Suprapubic skin (tissue), 4 donors: ENCODE data around the gene ASB6.

ENCODE experiments used
- EP300 ChIP-seq: sonication (generic); formaldehyde crosslinking; IDR thresholded peaks from one replicate; pipeline ENCODE4 v1.6.1; 2017; ENCODE audit warnings: antibody characterized with exemption
- POLR2AphosphoS5 ChIP-seq, 3 donors: sonication (generic); formaldehyde crosslinking; IDR thresholded peaks; one replicate each; pipeline ENCODE4 v1.6.1; 2017; ENCODE audit warnings: antibody characterized with exemption in 3 of 3
- TF ChIP-seq, protein P1 (sequence below), 2 donors: fragments of 200-600 bp in 1 of 2; fragments of 450-650 bp in 1 of 2; sonication (generic) in 1 of 2; IDR thresholded peaks; one replicate each; pipeline ENCODE4 v1.5.1; 2016 to 2019; ENCODE audit warnings: antibody characterized with exemption in 2 of 2, mild to moderate bottlenecking in 1 of 2, moderate library complexity in 1 of 2

DNA sequence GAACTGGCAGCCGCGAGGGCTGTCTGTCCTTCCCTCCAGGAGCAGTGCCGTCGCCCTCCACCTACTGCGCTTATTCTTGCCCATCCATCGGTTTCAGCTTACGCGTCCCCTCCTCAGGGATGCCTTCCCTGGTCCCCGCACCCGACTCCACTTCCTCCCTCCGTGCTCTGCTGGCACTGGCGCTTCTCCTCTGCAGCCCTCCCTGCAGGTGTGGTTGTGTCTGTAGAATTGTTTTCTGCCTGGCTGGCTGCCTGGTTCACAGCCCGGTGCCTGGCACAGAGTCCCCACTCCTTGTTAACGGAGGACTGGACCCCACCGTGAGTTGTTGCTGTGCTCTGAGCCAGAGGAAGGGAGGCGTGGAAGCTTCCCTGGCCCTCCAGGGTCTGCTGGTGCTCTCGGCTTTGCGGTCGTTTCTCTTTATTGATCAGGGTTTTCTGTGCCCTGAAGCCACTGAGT, 10.2 kb downstream of the ASB6 start:
- TF ChIP-seq POLR2AphosphoS5 (IDR thresholded peaks at IDR 0.05) = no peak
- no peak for TF ChIP-seq EP300
- TF ChIP-seq, protein P1, sequence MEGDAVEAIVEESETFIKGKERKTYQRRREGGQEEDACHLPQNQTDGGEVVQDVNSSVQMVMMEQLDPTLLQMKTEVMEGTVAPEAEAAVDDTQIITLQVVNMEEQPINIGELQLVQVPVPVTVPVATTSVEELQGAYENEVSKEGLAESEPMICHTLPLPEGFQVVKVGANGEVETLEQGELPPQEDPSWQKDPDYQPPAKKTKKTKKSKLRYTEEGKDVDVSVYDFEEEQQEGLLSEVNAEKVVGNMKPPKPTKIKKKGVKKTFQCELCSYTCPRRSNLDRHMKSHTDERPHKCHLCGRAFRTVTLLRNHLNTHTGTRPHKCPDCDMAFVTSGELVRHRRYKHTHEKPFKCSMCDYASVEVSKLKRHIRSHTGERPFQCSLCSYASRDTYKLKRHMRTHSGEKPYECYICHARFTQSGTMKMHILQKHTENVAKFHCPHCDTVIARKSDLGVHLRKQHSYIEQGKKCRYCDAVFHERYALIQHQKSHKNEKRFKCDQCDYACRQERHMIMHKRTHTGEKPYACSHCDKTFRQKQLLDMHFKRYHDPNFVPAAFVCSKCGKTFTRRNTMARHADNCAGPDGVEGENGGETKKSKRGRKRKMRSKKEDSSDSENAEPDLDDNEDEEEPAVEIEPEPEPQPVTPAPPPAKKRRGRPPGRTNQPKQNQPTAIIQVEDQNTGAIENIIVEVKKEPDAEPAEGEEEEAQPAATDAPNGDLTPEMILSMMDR (IDR thresholded peaks at IDR 0.05) = no peak
